Kidney (tissue), 14 donors: ENCODE measurements around the gene POLD3. TPM values are rescaled to one million over a fixed set of nuclear protein-coding genes. Genes with fewer than 3 reads are reported as not detected.

Experiments used
- DNase-seq, 5 donors: peaks; one replicate each; pipeline ENCODE4 v3.0.0-alpha.2; 2013 to 2020
- FAIRE-seq: peaks from 2 replicates; lab custom pipeline; 2012; peaks lifted over from hg19 to GRCh38; lab: Jason Lieb, UNC
- H3K27ac ChIP-seq, 2 donors: one replicate each; pipeline ENCODE4 v1.7.0; 2013; ENCODE audit warnings: low read depth in 2 of 2, low read length in 2 of 2, inconsistent platforms in 1 of 2
- H3K27me3 ChIP-seq: one replicate; pipeline ENCODE4 v1.7.1; 2013; ENCODE audit warnings: low read length, inconsistent platforms; ENCODE audit not compliant: control insufficient read depth, insufficient read depth
- H3K36me3 ChIP-seq, 3 donors: one replicate each; pipeline versions ENCODE4 v1.7.0 to v1.7.1; 2013; ENCODE audit warnings: low read length in 3 of 3, control low read depth in 1 of 3, inconsistent platforms in 1 of 3; ENCODE audit not compliant: insufficient read depth in 3 of 3, control insufficient read depth in 2 of 3
- H3K4me1 ChIP-seq, 3 donors: one replicate each; pipeline versions ENCODE4 v1.7.0 to v1.7.1; 2013; ENCODE audit warnings: low read length in 3 of 3, inconsistent platforms in 1 of 3, low read depth in 1 of 3; ENCODE audit not compliant: control insufficient read depth in 2 of 3, insufficient read depth in 2 of 3
- H3K4me3 ChIP-seq, 3 donors: one replicate each; pipeline versions ENCODE4 v1.7.0 to v1.8.1; 2013; ENCODE audit warnings: low read length in 3 of 3, control low read depth in 1 of 3, inconsistent platforms in 1 of 3
- H3K9ac ChIP-seq, 3 donors: one replicate each; pipeline versions ENCODE4 v1.7.0 to v1.7.1; 2013; ENCODE audit warnings: low read length in 3 of 3, control low read depth in 1 of 3, inconsistent platforms in 1 of 3
- H3K9me3 ChIP-seq, 3 donors: one replicate each; pipeline versions ENCODE4 v1.7.0 to v1.7.1; 2013; ENCODE audit warnings: low read length in 3 of 3, control low read depth in 1 of 3, inconsistent platforms in 1 of 3; ENCODE audit not compliant: control insufficient read depth in 2 of 3, insufficient read depth in 1 of 3
- intact Hi-C: fragments of 100-400 bp; cut with DNase I; formaldehyde crosslinking; loops from one replicate; pipeline ENCODE4 v1.11.1; 2022
- polyA plus RNA-seq: library from polyadenylated mRNA; stranded (reverse); fragments of 350-450 nt; fragmentation: Illumina TruSeq; extraction: RNeasy Lipid Tissue Mini Kit (QIAGEN cat#74804); gene quantifications from one replicate; pipeline ENCODE4 v1.2.3, GENCODE V29; 2014; ENCODE audit warnings: low read depth, low replicate concordance; ENCODE audit not compliant: insufficient read depth
- total RNA-seq: library from RNA; stranded (reverse); fragmentation: NEBNext Ultra II Directional; extraction: Animal tissue kit (Norgen Biotek cat#: 25700); gene quantifications from one replicate; pipeline ENCODE4 v1.2.1, GENCODE V29; 2021
- TF ChIP-seq, protein P1 (sequence below): IDR thresholded peaks from 3 replicates; pipeline ENCODE4 v1.5.1; 2012; ENCODE audit warnings: mild to moderate bottlenecking, moderate library complexity, borderline replicate concordance; ENCODE audit not compliant: insufficient read depth; ENCODE audit errors: extremely low read depth
- donor health status: control.
- donor health status: control.
- donor health status: control.
- donor health status: control.
- donor health status: control.
- donor health status: DM: yes; HTN: yes; CAD: no.
- donor health status: Normal renal cell carcinoma (clear cell type).

POLD3 gene
- total and polyA plus RNA-seq, 2 donors from 2014 or later: 12.8 to 22.3 TPM

DNA sequence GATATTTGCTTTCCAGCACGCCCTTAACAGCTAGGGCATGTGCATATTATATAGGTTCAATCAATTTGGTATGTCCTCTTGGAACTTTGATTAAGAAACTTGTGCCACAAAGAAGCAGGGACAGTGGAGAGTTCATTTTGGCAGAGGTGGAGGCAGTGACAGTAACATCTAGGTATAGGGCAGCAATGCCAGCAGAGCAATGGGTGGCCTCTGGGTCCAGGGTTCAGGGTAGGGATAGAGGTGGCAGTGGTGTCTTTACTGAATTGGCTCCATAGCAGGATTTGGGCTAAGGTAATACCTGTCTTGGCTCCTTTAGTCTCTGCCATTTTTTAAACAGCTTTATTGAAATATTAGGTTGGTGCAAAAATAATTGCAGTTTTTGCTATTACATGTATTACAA lies 24.4 kb upstream of the POLD3 start:
- Histone ChIP-seq H3K4me3 (no peak overlapping the region), H3K27me3 (no peaks in the 10 kb centered on the region), H3K36me3 (no peaks in the 10 kb centered on the region), H3K27ac (no peak overlapping the region), H3K4me1 (peaks cover 0 to 20% (median 14%) of the 10 kb centered on the region in 3 donors), H3K9me3 (no peaks in the 10 kb centered on the region), H3K9ac (no peak overlapping the region)
- TF ChIP-seq, protein P1, sequence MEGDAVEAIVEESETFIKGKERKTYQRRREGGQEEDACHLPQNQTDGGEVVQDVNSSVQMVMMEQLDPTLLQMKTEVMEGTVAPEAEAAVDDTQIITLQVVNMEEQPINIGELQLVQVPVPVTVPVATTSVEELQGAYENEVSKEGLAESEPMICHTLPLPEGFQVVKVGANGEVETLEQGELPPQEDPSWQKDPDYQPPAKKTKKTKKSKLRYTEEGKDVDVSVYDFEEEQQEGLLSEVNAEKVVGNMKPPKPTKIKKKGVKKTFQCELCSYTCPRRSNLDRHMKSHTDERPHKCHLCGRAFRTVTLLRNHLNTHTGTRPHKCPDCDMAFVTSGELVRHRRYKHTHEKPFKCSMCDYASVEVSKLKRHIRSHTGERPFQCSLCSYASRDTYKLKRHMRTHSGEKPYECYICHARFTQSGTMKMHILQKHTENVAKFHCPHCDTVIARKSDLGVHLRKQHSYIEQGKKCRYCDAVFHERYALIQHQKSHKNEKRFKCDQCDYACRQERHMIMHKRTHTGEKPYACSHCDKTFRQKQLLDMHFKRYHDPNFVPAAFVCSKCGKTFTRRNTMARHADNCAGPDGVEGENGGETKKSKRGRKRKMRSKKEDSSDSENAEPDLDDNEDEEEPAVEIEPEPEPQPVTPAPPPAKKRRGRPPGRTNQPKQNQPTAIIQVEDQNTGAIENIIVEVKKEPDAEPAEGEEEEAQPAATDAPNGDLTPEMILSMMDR: no peak
- FAIRE-seq (no peak), DNase-seq (no peak)
- intact Hi-C loops: loop anchor here (10.0 kb wide), 1 partner anchor 113 kb away; no protein-coding TSS in a partner anchor

DNA sequence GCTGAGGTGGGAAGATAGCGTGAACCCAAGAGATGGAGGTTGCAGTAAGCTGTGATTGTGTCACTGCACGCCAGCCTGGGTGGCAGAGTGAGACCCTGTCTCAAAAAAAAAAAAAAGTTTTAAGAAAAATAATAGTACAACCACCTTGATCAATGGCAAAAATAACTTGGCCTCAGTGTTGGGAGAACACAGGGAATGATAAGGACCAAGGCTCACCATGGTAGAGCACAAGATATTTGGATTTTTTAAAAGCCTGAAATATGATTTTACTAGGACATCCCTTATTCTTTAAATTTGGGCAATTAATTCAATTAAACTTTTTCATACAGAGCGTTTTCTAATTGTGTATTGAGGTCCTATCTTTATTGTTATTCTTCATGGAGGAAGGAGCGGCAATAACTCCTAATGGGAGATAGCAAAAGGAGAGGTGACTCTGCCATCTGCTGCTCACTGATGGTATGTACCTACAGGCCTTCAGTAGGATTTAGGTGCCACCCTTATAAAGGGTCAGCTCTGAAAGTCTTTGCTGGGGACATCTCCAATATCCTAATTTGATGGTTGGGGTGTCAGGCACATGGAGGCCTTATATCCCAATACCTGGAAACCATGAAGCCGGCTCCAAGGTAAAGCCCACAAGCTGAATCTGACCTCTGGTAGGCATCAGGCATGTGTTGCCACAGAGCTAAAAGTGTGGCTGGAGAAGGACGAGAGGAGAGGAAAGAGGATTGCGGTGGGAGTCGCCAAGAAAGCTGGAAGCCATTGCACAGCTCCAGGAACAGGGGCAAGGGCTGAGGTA lies 21.9 kb upstream of the POLD3 start:
- intact Hi-C loops: no loop called here
- no peaks in the 10 kb centered on the region for H3K9me3 ChIP-seq
- no peaks in the 10 kb centered on the region for H3K36me3 ChIP-seq
- peak; percentile 56 for FAIRE-seq
- no peaks in the 10 kb centered on the region for H3K27me3 ChIP-seq
- TF ChIP-seq, protein P1: peak; percentile 84
- peaks cover 0 to 19% (median 11%) of the 10 kb centered on the region in 3 donors for H3K4me1 ChIP-seq
- peak overlapping the region in 1 of 2 donors; percentile 8 for H3K27ac ChIP-seq
- no peak overlapping the region for H3K4me3 ChIP-seq
- peak in 3 of 5 donors; percentile 44 to 63 (median 60) for DNase-seq
- H3K9ac ChIP-seq: no peak overlapping the region

DNA sequence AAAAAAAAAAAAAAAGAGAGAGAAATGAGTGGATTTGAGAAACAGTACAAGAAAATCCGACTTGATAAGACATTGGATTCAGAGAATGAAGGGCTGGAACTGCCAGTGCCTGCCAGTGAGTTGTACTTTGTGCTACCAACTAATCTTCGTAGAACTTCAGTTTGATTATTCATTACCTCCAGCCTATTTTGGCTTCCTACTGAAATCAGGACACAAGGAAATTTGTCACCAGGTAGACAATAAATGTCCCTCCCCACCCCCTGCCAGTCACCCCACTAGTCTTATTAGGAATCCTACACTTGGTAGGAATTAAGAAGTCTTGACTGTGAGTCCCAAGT lies 21.4 kb upstream of the POLD3 start:
- FAIRE-seq: no peak
- H3K36me3 ChIP-seq: no peaks in the 10 kb centered on the region

More for the DNA sequence above, 21.4 kb upstream of the POLD3 start:
- Histone ChIP-seq H3K27me3 (no peaks in the 10 kb centered on the region), H3K9ac (no peak overlapping the region), H3K9me3 (no peaks in the 10 kb centered on the region), H3K4me1 (peaks cover 0 to 16% (median 11%) of the 10 kb centered on the region in 3 donors), H3K4me3 (no peak overlapping the region), H3K27ac (peak overlapping the region in 1 of 2 donors; percentile 8)
- DNase-seq: no peak
- intact Hi-C loops: no loop called here
- TF ChIP-seq, protein P1: no peak
